ENCODE results near the gene TNFSF12.

Gene TNFSF12, protein sequence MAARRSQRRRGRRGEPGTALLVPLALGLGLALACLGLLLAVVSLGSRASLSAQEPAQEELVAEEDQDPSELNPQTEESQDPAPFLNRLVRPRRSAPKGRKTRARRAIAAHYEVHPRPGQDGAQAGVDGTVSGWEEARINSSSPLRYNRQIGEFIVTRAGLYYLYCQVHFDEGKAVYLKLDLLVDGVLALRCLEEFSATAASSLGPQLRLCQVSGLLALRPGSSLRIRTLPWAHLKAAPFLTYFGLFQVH

DNA sequence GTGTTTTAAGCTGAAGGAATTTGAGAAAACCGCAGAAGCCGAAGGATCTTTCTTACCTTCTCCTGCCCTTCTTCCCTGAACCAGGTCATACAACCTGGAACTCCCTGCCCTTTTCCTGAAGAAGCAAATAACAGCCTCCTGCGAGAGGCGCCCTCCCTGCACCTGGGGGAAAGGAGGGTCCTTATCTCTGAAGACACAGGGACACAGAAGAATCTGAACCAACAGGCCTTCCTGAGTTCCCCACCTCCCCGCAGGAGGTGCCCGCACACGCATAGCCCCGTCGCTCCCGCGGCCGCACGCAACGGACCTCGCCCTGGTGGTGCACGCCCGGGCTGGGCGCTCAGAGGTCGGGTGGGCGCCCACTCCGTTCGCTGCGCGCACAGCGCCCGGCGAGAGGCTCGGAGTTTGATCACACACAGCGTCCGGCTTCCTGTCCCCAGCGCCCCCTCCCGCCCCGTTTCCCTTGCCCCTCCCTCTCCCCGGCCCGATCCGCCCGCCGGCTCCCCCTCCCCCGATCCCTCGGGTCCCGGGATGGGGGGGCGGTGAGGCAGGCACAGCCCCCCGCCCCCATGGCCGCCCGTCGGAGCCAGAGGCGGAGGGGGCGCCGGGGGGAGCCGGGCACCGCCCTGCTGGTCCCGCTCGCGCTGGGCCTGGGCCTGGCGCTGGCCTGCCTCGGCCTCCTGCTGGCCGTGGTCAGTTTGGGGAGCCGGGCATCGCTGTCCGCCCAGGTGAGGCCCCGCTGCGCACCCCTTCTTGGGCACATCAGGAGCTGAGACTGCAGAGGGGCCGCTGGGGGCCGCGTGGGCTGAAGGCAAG, at the start of gene TNFSF12:
TSS of gene TNFSF12 (plus strand) at position 474 of the 816 bp plus-strand sequence. CDS start at position 570, 96 bp downstream.
- peak; percentile 59 to 71 for DNase-seq

DNA sequence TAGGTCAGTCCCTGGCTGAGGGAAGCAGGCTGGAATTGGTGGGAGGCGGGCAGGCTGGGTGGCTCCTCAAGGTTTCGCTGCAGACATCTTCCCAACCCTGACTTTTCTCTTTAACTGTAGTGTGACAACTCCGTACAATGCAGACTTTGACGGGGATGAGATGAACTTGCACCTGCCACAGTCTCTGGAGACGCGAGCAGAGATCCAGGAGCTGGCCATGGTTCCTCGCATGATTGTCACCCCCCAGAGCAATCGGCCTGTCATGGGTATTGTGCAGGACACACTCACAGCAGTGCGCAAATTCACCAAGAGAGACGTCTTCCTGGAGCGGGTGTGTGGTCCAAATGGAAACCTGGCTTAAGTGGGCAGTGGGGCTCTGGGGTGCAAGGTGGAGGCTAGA, 49.7 kb upstream of the TNFSF12 start:
- DNase-seq, result no peak

DNA sequence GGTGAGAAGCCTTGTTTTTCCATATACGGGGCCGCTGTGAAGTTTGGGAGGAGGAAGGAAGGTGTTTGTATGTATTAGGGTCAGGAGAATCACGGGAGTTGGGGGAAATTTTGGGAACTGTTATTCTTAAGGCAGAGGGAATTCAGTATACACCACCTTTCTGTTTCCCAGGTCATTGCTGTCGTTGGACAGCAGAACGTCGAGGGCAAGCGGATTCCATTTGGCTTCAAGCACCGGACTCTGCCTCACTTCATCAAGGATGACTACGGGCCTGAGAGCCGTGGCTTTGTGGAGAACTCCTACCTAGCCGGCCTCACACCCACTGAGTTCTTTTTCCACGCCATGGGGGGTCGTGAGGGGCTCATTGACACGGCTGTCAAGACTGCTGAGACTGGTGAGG, 47.1 kb upstream of the TNFSF12 start:
- no peak for DNase-seq

DNA sequence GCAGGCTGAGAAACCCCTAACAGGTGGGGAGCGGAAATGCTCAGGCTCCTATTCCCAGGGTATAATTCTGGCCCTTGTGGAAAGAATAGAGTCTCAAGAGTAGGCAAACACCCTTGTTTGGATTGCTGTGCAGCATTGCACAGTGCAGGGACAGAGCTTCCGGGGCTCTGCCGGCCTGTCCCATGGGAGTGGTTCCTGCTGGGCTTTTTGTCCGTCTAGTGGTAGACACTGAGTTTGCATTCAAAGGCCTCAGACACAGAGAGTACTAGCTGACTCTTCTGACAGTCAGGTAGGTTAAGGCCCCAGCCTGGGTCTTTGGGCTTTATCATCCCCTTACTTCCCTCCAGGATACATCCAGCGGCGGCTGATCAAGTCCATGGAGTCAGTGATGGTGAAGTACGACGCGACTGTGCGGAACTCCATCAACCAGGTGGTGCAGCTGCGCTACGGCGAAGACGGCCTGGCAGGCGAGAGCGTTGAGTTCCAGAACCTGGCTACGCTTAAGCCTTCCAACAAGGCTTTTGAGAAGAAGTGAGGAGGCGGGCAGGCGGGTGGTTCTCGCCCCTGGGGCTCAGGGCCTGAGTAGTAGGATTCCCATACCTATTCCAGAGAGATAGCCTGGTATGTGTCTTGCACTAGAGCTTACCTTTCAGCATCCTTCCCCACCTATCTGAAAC, 46.5 kb upstream of the TNFSF12 start:
- no peak for DNase-seq

DNA sequence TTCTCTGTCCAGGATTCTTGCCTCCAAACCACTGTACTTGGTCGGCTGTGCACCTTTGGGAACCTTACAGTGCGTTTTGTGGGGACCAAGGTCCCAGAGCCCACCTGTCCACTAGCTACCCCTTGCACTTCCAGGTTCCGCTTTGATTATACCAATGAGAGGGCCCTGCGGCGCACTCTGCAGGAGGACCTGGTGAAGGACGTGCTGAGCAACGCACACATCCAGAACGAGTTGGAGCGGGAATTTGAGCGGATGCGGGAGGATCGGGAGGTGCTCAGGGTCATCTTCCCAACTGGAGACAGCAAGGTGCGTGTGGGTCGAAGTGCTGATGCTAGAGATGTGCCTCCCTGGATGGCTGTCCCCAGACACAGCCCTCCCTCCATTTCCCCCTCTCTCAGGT, 45.9 kb upstream of the TNFSF12 start:
- DNase-seq, result no peak

DNA sequence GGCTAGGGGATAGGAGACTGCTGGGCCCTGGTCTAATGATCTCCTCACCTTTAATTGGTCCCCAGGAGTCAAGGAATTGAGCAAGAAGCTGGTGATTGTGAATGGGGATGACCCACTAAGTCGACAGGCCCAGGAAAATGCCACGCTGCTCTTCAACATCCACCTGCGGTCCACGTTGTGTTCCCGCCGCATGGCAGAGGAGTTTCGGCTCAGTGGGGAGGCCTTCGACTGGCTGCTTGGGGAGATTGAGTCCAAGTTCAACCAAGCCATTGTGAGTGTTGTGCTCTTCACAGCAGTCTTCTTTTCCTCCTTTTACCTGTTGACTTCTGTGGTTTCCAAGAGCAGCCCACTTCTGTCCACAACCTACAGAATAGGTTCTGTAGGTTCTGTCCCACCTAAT, 45.3 kb upstream of the TNFSF12 start:
- DNase-seq, result no peak

DNA sequence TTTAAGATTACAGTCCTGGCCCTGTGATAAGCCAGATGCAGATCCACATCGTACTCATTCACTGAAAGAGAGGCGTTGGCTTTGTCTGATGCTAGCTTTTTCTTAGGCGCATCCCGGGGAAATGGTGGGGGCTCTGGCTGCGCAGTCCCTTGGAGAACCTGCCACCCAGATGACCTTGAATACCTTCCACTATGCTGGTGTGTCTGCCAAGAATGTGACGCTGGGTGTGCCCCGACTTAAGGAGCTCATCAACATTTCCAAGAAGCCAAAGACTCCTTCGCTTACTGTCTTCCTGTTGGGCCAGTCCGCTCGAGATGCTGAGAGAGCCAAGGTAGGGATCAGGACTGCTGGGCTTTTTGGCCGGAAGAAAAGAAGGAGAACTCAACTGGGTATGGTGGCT, 40.7 kb upstream of the TNFSF12 start:
- no peak for DNase-seq

DNA sequence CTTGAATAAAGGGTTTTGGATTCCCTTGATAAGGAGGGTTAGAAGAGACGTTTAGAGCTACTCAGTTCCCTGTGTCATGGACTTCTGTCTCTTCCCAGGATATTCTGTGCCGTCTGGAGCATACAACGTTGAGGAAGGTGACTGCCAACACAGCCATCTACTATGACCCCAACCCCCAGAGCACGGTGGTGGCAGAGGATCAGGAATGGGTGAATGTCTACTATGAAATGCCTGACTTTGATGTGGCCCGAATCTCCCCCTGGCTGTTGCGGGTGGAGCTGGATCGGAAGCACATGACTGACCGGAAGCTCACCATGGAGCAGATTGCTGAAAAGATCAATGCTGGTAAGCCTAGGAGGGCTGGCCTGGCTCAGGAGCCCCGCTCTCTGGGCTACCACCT, 40.0 kb upstream of the TNFSF12 start:
- no peak for DNase-seq

DNA sequence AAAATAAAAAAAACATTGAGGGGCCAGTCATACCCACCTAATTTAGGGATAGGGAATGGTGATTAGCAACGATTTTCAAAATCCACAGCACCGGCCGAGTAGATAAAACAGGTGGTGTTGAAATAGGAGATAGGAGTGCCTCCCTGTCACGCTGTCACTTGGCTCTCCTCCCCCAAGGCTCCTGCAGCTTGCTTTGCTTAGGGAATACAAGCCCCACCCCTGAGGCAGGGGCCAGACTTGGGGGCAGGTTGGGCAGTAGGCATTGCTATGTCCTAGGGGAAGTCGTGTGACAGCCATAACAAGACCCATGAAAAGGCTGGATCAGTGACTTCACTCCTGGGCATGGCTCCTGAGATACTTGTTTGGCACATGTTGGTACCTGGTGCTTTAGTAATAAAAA, 38.9 kb upstream of the TNFSF12 start:
- DNase-seq, result no peak

DNA sequence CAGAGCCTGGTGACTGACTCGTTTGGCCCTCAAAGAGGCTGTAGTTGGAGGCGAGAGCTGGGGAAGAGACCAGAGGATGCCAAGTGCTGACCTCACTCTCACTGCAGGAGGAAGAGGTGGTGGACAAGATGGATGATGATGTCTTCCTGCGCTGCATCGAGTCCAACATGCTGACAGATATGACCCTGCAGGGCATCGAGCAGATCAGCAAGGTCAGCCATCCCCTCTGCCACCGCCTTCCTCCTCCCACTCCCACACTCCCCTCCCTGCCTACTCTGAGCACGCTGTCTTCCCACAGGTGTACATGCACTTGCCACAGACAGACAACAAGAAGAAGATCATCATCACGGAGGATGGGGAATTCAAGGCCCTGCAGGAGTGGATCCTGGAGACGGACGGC, 37.8 kb upstream of the TNFSF12 start:
- no peak for DNase-seq

DNA sequence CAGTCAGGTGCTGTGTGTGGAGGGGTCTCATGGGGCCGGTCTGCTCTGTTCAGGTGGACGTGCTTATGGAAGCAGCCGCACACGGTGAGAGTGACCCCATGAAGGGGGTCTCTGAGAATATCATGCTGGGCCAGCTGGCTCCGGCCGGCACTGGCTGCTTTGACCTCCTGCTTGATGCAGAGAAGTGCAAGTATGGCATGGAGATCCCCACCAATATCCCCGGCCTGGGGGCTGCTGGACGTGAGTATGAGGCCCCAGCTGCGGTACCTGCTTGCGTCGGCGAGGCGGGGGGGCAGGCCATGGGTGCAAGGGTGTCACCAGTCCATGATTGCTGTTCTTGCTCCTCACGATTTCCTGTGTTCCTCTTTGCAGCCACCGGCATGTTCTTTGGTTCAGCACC, 36.8 kb upstream of the TNFSF12 start:
- DNase-seq, result no peak

DNA sequence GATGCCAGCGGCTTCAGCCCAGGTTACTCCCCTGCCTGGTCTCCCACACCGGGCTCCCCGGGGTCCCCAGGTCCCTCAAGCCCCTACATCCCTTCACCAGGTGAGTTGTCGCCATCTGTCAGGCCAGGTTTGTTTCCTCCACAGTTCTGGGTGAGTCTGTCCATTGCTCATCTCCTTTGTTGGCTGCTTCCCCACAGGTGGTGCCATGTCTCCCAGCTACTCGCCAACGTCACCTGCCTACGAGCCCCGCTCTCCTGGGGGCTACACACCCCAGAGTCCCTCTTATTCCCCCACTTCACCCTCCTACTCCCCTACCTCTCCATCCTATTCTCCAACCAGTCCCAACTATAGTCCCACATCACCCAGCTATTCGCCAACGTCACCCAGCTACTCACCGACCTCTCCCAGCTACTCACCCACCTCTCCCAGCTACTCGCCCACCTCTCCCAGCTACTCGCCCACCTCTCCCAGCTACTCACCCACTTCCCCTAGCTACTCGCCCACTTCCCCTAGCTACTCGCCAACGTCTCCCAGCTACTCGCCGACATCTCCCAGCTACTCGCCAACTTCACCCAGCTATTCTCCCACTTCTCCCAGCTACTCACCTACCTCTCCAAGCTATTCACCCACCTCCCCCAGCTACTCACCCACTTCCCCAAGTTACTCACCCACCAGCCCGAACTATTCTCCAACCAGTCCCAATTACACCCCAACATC, 35.9 kb upstream of the TNFSF12 start:
- no peak for DNase-seq

DNA sequence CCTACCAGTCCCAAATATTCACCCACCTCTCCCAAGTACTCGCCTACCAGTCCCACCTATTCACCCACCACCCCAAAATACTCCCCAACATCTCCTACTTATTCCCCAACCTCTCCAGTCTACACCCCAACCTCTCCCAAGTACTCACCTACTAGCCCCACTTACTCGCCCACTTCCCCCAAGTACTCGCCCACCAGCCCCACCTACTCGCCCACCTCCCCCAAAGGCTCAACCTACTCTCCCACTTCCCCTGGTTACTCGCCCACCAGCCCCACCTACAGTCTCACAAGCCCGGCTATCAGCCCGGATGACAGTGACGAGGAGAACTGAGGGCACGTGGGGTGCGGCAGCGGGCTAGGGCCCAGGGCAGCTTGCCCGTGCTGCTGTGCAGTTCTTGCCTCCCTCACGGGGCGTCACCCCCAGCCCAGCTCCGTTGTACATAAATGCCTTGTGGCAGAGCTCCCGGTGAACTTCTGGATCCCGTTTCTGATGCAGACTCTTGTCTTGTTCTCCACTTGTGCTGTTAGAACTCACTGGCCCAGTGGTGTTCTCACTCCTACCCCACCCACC, 34.9 kb upstream of the TNFSF12 start:
- DNase-seq, result no peak

DNA sequence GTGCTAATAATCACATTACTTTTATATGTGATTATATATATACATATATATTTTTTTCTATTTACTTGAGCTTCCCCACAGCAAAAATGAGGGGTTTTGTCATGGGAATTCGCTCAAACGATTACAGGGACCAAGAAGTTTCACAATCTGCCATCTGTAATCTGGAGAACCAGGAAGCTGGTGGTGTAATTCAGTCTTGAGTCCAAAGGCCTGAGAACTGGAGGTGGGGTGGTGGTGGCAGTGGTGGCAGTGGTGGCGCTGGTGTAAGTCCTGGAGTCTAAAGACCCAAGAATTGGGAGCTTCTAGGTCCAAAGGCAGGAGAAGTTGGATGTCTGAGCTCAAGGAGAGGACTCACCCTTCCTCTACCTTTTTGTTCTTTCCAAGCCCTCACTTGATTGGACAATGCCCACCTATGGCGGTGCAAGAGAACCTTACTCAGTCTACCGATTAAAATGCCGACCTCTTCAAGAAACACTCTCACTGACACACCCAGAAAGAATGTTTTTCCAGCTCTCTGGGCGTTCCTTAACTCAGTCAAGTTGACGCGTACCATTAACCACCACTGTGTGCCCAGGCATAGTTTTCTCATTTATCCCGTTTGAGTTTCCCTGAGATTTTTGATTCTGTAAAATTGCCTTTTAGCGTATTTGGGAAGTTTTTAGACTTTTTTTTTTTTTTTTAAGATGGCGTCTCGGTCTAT, 32.8 kb upstream of the TNFSF12 start:
- no peak for DNase-seq

DNA sequence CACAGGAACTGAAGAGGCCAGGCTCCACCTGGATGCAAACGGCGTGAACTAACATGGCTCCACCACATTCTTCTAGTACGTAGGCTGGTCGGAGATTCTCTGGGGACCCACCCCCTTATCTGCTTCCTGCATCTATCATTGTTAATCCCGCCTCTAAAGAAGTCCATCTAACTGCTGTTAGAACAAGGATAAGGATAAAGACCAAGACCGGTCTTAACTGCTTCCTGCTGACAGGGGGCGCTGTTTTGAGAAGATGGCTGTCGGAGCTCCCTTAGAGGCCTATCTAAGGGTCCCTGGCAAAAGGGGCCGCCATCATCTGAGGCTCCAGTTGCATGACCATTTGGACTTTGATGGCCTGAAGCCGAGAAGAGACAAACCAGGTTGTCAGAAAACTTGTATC, 25.8 kb upstream of the TNFSF12 start:
- peak; percentile 54 to 60 for DNase-seq

DNA sequence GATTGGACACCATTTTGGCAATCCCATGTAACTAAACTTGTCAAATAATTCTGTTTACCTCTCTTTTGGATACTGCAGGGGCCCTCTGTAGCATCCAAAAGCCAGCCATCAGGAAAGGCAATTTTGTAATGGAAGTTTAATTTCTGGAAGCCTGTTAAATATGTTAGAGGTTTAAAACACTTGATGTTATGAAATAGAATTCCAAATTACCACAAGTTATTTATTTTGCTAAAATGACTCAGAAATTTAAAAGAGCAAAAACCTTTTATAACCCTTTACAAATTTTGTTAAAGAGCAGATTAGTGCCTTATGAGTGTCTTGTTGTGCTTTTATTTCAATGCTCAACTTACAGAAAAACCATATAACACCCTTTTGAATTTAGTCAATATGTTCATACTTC, 20.0 kb upstream of the TNFSF12 start:
- DNase-seq, result no peak

DNA sequence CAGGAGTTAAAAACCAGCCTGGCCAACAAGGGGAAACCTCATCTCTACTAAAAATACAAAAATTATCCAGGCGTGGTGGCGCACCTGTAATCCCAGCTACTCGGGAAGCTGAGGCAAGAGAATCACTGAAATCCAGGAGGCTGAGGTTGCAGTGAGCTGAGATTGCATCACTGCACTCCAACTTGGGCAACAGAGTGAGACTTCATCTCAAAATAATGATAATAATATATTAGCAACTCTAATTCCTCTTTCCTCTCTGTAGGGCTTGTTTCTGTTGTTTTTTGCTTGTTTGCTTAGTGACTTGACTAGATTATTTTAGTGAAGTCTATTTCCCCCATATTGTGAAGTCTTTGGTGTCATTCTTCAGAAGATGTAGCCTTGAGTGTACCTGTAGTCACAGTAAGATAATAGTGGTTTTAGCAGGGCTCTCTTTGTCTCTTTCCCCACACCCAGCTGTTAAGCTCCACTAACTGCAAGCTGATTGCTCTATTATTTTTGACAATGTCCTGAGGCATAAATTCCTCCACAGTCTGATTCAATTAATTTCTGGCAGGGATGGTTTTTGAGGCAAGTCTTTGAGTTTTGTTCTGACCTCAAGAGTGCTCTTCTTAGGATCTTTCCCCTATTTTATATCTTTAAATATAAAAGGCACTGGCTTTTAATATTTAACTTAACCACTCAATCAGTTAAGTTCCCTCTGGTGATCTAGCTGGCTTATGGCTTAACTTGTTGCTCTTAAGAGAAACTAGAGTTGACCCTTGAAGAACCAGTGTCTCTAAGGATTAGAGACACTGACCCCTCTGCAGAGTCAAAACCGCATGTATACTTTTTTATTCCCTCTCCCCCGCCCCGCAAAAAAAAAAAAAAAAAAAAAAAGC, 18.6 kb upstream of the TNFSF12 start:
- no peak for DNase-seq

DNA sequence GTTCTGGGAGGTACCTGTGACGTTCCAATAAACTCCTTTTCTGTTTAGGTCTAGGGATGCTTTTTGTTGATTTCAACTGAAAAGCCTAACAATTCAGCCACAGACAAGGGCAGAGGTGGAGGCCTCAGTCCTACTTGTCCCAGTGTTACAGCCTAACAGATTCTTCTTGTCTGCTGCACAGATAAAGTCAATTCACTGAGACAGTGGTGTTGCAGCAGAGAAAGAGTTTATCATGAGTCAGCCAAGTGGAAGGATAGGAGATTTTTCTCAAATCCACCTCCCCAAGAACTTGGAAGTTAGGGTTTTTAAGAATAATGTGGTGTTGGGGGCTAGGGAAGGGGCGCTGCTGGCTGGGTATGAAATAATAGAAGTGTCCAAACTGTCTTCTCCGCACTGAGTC, 10.8 kb upstream of the TNFSF12 start:
- DNase-seq, result no peak

DNA sequence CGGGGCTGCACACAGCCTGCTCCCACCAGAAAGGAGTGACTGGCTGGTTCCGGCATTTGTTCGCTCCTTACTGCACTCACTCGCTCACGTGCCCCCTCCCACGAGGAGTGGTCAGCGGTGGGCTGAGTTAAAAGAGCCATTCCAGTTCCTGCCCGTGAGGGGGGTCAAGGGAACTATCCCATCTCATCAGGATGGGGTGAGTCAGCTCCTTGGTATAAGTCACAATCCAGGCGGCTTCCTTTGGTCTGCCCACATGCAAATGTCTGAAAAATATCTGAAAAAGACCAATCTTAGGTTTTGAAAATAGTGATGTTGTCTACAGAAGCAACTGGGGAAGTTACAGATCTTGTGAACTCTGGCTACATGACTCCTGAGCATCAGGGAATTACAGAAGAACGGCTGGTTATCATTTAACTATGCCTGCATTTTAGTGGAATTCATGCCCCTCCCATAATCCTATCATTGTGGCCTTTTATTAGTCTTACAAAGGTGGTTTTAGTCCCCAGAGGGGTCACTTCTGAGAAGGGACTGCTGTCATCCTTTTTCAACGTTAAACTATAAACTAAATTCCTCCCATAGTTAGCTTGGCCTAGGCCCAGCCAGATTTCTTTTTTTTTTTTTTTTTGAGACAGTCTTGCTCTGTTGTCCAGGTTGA, 9.8 kb upstream of the TNFSF12 start:
- DNase-seq, result no peak

DNA sequence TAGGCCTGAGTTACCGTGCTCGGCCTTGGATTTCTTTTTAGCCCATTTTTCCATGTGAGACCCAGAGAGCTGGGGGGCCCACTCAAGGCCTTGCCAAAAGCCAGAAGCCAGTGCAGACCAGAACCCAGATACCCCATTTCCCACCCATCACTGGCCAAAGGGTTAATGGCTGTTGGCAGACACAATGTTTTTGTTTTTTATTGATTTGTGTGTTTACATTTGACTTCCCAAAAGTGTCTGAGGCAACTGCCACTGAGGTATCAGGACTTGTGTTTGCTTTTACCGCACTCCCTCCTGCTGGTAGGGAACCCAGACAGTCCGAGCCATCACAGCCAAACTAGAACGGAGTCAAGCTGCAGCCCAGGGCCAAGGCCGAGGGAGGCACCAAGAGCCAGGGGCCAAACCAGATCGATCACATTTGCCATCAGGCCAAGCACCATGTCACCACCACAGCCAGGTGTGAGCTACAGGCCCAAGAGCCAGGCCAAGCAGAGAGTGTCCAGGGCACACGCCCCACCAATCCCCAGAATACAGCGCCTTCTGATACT, 7.7 kb upstream of the TNFSF12 start:
- DNase-seq, result no peak
